AG09309 (cell line): ENCODE data around the gene TYMP.

Experiments
- DNase-seq: peaks from one replicate; pipeline ENCODE4 v3.0.0-alpha.2; 2010; ENCODE audit warnings: low read depth
- H3K4me3 ChIP-seq: 2 replicates; pipeline ENCODE4 v1.5.1; 2011; ENCODE audit warnings: mild to moderate bottlenecking, low read depth, low read length, moderate library complexity; ENCODE audit not compliant: control insufficient read depth
- TF ChIP-seq, protein P1 (sequence below): IDR thresholded peaks from 2 replicates; pipeline ENCODE4 v1.5.1; 2011; ENCODE audit warnings: mild to moderate bottlenecking, low read depth, low read length, inconsistent platforms; ENCODE audit not compliant: insufficient read depth, control insufficient read depth; ENCODE audit errors: missing control alignments

The TYMP gene

DNA sequence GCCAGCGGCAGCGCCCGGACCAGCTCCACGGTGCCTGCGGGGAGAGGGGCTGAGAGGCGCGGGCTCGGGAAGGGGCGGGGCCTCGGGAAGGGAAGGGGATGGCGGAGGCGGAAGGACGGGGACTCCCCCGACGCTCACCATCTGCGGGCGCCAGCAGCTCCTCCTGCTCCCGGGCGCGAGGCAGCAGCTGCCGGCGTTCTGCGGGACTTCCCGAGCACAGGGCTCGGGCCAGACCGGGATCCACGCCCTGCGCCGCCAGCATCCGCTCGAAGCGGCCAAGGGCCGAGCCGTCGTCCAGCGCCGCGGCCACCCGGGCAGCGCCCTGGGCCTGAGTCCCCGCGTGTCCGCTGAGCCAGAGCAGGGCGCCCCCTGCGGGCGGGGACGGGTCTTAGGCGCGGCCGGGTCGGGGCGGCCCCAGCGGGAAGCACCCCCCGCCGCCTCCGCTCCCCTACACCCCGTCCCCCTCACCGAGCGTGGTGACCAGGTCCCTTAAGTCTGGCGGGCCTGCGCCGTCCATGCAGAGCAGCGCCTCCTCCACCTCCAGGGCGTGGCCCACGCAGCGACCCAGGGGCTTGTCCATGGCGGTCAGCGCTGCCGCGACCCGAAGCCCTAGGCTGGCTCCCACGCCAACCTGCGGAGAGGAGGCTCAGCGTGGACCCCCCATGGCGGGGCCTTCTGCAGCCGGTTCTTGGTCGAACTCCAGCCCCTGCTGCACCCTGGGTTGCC lies 3.5 kb downstream of the TYMP start:
- TF ChIP-seq, protein P1, sequence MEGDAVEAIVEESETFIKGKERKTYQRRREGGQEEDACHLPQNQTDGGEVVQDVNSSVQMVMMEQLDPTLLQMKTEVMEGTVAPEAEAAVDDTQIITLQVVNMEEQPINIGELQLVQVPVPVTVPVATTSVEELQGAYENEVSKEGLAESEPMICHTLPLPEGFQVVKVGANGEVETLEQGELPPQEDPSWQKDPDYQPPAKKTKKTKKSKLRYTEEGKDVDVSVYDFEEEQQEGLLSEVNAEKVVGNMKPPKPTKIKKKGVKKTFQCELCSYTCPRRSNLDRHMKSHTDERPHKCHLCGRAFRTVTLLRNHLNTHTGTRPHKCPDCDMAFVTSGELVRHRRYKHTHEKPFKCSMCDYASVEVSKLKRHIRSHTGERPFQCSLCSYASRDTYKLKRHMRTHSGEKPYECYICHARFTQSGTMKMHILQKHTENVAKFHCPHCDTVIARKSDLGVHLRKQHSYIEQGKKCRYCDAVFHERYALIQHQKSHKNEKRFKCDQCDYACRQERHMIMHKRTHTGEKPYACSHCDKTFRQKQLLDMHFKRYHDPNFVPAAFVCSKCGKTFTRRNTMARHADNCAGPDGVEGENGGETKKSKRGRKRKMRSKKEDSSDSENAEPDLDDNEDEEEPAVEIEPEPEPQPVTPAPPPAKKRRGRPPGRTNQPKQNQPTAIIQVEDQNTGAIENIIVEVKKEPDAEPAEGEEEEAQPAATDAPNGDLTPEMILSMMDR: peak; percentile 41
- peak overlapping the region; percentile 62 for H3K4me3 ChIP-seq
- DNase-seq: no peak

DNA sequence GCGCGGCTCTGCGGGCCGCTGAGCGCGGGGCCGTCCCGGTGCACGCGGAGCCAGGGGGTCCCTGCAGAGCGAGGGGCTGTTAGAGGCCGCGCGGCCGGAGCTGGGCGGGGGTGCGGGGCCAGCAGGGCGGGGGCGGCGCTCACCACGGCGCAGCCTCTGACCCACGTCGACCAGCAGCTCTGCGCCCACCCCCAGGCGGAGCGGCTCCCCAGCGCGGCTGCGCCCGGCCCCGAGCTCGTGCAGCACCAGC lies 4.0 kb downstream of the TYMP start:
- no peak for DNase-seq
- TF ChIP-seq, protein P1: no peak
- peak overlapping the region; percentile 62 for H3K4me3 ChIP-seq

DNA sequence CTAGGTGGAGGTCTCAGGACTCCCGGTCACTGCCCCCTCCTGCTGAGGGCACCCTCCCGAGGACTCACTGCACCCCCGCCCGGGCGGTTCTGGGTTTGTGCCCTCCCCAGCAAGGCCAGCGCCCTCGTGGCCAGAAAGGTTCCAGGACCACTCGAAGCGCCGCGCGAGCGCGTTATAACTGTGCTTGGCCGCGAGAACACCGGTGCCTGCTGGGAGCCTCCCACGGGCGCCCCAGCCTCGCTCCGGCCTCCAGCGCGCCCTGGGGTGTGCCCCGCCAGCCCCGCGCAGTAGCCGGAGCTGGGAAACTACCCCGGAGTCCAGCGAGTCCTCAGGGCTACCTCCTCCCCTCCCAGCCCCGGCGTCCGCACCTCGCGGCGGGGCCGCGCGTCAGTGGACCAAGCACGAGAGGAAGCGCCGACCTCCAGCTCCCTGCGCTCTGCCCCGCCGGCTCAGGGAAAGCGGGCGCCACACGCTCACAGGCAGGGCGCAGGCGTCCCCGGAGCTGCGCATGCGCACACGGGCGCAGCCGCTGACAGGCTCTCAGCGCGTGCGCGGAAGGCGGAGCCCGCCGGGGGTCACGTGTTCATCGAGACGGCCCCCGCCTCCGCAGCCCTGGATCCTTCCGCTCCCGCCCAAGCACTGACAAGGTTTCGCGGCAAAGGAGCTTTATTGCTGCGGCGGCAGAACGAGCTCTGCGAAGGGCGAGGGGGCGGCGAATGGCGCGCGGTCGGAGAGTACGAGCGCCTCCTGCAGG lies 4.5 kb downstream of the TYMP start, which contains the start of gene SCO2:
Gene SCO2, minus strand, starts transcription at position 495 of the 754 bp plus-strand sequence. CDS start 1,187 bp downstream, outside the sequence.
- H3K4me3 ChIP-seq: peak within 1 kb of the TSS; percentile 90
- TF ChIP-seq, protein P1: peak; percentile 45
- peak; percentile 85 for DNase-seq

DNA sequence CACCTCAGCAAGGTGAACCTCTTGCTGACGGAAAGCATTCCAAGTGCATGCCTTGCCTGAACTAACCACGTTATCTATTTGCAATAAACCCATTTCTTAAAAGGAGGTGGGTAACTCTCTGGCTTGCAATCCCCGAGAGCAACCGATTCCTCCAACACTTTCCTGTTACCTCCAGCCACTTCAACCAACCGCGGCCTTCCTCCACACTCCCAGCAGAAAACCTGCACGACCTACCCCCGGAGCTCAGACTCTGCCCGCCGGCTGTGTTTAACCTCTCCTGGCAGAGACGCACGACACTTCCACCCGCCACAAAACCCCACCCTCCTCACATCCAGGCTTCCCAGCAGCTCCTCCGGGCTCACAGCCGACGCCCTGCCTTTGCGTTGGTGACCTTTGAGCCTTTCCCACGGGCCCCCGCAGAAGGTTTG lies 5.1 kb downstream of the TYMP start:
- peak overlapping the region; percentile 90 for H3K4me3 ChIP-seq
- no peak for DNase-seq
- TF ChIP-seq, protein P1: no peak

DNA sequence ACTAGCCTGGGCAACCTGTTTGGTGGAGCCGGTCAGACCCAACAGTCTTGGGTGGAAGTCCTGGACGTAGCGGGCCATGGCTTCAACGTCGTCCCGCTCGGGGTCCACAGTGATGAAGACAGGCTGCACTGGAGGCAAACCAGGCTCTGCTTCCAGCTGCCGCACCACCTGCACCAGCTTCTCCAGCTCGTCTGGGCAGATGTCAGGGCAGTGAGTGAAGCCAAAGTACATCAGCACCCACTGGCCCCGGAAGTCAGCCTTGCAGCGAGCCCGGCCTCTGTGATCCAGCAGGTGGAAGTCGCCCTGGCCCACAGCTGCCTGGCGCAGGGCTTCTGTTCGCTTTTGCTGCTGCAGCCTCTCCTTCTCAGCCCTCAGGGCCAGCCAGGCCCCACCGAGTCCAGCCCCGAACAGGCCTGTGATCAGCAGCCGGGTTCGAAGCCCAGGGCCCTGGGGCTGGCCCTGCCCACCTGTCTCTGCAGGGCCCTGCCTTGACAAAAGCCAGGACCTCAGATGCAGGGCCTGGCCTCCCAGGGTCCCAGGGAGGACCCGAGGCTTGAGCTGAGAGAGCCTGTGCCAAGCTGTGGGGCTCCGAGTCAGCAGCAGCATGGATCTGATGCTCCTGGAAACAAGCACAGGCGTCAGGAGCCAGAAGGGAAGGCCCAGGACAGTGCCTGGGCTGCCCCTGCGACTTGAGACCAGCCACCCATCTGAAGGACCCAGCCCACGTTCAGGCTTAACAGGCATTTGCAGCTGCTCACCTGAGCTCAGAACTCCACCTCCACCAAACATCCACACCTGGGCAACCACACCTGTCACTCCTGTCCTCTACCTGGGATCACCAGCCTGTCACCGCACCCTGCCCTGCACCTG lies 5.8 kb downstream of the TYMP start:
- TF ChIP-seq, protein P1: no peak
- peak overlapping the region; percentile 90 for H3K4me3 ChIP-seq
- DNase-seq: no peak

DNA sequence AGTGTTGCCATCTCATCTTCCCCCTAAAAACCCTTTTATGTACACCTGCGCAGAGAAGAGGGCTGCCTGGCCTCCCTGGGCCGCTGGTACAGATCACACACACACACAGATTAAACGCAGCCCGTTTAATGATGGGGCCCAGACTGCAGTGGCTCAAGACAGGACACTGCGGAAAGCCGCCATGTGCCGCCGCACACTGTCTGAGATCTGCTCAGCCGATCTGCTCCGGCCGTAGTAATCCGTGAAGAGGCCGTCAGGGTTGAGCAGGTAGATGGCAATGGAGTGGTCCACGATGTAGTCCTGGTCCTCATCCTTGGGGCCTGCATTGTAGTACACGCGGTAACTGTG lies 6.4 kb downstream of the TYMP start:
- TF ChIP-seq, protein P1: no peak
- DNase-seq: no peak
- no peak overlapping the region for H3K4me3 ChIP-seq
